ENCODE results near the gene C22orf42.

- TF ChIP-seq CTCF (IDR thresholded peaks at IDR 0.05) (no peak), POLR2A (IDR thresholded peaks at IDR 0.05) (no peak)
Measured at GRCh38 chr22:32202161-32202538, 43.0 kb upstream of the C22orf42 start.
